HL-60 (cell line): ENCODE data around the gene RNF152.

ENCODE experiments used
- DNase-seq, 2 experiments: peaks; one replicate each; pipeline ENCODE4 v3.0.0-alpha.2; 2010 to 2020; ENCODE audit warnings: low read depth in 1 of 2, low spot score in 1 of 2
- H3K27ac ChIP-seq: fragments of 250-450 bp; sonication (Bioruptor Pico); replicated peaks from 2 replicates; pipeline ENCODE4 v1.5.1; 2020; ENCODE audit warnings: mild to moderate bottlenecking, moderate library complexity
- H3K27me3 ChIP-seq: fragments of 250-450 bp; sonication (Bioruptor Pico); 2 replicates; pipeline ENCODE4 v1.5.1; 2021; ENCODE audit warnings: mild to moderate bottlenecking, moderate library complexity; ENCODE audit not compliant: insufficient read depth, poor library complexity, severe bottlenecking
- H3K4me3 ChIP-seq: replicated peaks from 2 replicates; pipeline ENCODE4 v1.5.1; 2011; ENCODE audit warnings: mild to moderate bottlenecking, control low read depth, low read length; ENCODE audit not compliant: insufficient read depth
- GABPA ChIP-seq: IDR thresholded peaks from 2 replicates; pipeline ENCODE4 v1.6.1; 2012; ENCODE audit warnings: low read depth
- POLR2AphosphoS5 ChIP-seq: IDR thresholded peaks from 2 replicates; pipeline ENCODE4 v1.6.1; 2012; ENCODE audit warnings: low read depth
- SPI1 ChIP-seq: IDR thresholded peaks from 2 replicates; pipeline ENCODE4 v1.6.1; 2012; ENCODE audit warnings: low read depth, mild to moderate bottlenecking, borderline replicate concordance
- TF ChIP-seq, protein P1 (sequence below): IDR thresholded peaks from one replicate; pipeline ENCODE4 v1.5.1; 2011; ENCODE audit warnings: low read length, control low read depth, inconsistent platforms; ENCODE audit not compliant: insufficient read depth
- TF ChIP-seq, protein P2 (sequence below): IDR thresholded peaks from 2 replicates; pipeline ENCODE4 v1.6.1; 2012; ENCODE audit warnings: low read depth; ENCODE audit not compliant: insufficient replicate concordance

The RNF152 gene

DNA sequence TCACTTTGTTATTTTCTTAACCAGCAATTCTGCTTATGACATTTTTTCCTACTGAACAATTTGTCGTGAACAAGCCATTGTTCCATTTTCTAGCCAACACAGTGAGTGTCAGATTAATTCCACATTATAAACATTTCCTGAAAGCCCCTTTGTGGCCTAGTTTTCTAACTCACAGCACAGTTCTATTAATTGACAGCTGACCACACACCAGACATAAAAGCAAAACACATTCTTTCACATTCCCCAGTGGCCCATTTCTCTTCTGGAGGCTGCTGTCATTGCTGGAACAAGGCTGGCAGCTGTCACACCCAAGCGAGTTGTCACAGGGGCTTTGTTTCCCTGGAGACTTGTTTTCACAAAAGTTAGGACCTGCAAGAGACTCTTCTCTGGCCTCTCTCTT lies 50.7 kb downstream of the RNF152 start:
- H3K27ac ChIP-seq, result no peak overlapping the region

DNA sequence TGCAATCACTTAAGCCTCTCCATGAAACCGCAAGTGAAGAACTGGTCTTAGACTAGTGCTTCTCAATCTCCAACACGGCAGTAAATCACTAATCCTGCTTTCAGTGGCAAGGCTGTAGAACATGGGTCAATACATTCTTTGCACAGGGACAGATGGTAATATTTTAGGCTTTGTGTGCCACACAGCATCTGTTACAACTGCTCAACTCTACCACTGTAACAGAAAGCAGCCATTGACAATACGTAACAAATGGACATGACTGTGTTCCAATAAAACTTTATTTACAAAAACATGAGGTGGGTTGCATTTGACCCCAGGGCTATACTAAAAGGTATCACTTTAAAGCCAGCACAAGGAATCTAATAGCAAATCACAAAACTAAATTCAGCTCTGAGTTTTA lies 51.1 kb downstream of the RNF152 start:
- TF ChIP-seq, protein P1, sequence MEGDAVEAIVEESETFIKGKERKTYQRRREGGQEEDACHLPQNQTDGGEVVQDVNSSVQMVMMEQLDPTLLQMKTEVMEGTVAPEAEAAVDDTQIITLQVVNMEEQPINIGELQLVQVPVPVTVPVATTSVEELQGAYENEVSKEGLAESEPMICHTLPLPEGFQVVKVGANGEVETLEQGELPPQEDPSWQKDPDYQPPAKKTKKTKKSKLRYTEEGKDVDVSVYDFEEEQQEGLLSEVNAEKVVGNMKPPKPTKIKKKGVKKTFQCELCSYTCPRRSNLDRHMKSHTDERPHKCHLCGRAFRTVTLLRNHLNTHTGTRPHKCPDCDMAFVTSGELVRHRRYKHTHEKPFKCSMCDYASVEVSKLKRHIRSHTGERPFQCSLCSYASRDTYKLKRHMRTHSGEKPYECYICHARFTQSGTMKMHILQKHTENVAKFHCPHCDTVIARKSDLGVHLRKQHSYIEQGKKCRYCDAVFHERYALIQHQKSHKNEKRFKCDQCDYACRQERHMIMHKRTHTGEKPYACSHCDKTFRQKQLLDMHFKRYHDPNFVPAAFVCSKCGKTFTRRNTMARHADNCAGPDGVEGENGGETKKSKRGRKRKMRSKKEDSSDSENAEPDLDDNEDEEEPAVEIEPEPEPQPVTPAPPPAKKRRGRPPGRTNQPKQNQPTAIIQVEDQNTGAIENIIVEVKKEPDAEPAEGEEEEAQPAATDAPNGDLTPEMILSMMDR, result no peak
- TF ChIP-seq POLR2AphosphoS5, result no peak
- no peak for TF ChIP-seq SPI1
- TF ChIP-seq GABPA, result no peak
- TF ChIP-seq, protein P2, sequence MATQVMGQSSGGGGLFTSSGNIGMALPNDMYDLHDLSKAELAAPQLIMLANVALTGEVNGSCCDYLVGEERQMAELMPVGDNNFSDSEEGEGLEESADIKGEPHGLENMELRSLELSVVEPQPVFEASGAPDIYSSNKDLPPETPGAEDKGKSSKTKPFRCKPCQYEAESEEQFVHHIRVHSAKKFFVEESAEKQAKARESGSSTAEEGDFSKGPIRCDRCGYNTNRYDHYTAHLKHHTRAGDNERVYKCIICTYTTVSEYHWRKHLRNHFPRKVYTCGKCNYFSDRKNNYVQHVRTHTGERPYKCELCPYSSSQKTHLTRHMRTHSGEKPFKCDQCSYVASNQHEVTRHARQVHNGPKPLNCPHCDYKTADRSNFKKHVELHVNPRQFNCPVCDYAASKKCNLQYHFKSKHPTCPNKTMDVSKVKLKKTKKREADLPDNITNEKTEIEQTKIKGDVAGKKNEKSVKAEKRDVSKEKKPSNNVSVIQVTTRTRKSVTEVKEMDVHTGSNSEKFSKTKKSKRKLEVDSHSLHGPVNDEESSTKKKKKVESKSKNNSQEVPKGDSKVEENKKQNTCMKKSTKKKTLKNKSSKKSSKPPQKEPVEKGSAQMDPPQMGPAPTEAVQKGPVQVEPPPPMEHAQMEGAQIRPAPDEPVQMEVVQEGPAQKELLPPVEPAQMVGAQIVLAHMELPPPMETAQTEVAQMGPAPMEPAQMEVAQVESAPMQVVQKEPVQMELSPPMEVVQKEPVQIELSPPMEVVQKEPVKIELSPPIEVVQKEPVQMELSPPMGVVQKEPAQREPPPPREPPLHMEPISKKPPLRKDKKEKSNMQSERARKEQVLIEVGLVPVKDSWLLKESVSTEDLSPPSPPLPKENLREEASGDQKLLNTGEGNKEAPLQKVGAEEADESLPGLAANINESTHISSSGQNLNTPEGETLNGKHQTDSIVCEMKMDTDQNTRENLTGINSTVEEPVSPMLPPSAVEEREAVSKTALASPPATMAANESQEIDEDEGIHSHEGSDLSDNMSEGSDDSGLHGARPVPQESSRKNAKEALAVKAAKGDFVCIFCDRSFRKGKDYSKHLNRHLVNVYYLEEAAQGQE, result no peak
- no peak overlapping the region for H3K27ac ChIP-seq
- DNase-seq, result no peak
- no peaks in the 10 kb centered on the region for H3K27me3 ChIP-seq
- no peak overlapping the region for H3K4me3 ChIP-seq

More for the DNA sequence above, 50.7 kb downstream of the RNF152 start:
- Histone ChIP-seq H3K27me3 (no peaks in the 10 kb centered on the region), H3K4me3 (no peak overlapping the region)
- no peak for DNase-seq
- TF ChIP-seq POLR2AphosphoS5 (no peak), SPI1 (no peak), GABPA (no peak)
- TF ChIP-seq, protein P1, result no peak
- TF ChIP-seq, protein P2, result no peak

DNA sequence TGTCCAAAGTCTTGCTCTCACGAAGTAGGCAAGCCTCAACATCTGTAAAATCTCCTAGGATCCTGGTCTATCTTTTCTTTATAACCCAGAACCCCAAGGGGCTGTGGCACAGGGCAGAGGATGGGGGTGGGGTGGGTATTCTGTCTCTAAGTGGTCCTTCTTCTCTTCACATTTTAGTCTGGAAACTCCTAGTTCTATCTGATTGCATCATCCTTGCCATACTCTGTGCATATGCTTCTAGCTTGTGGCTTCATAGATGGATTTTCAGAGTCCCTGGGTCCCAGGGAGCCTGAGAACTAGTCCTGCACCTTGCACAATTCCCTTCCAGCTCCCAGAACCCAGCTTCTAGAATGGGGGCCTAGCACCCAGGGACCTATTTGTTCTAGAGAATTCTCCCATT lies 52.5 kb downstream of the RNF152 start:
- no peak for TF ChIP-seq GABPA
- TF ChIP-seq, protein P1, result no peak
- no peak for TF ChIP-seq SPI1
- TF ChIP-seq, protein P2, result no peak
- no peak for TF ChIP-seq POLR2AphosphoS5
- Histone ChIP-seq H3K27ac (no peak overlapping the region), H3K4me3 (no peak overlapping the region), H3K27me3 (no peaks in the 10 kb centered on the region)
- no peak for DNase-seq
